ENCODE data around the gene KCNH1. TPM values are rescaled to one million over a fixed set of nuclear protein-coding genes. Genes with fewer than 3 reads are reported as not detected.

Gene KCNH1
- total RNA-seq, 6 experiments from 2014 or later, result 0.90 to 1.8 (median 1.5) TPM

GRCh38 chr1:211126622-211127021, 7.3 kb downstream of the KCNH1 start:
- Mint-ChIP-seq H3K36me3 (ENCODE audit: low read depth) (no peaks in the 10 kb centered on the region), H3K27me3 (ENCODE audit: insufficient read depth) (peaks cover 2% of the 10 kb centered on the region; the same call in 1 of the 2 replicates), H3K4me3 (no peak overlapping the region; the same call in 1 of the 2 replicates), H3K27ac (no peak overlapping the region), H3K4me1 (ENCODE audit: low read depth) (peaks cover 14% of the 10 kb centered on the region), H3K9me3 (no peaks in the 10 kb centered on the region)
- no peak for TF ChIP-seq CTCF (IDR thresholded peaks at IDR 0.05)
- DNase-seq, result peak; percentile 43

- H3K4me3 Mint-ChIP-seq, result peak overlapping the region; percentile 27; the same call in 1 of the 2 replicates
- H3K27ac Mint-ChIP-seq, result peak overlapping the region; percentile 57
- peak; percentile 50 for DNase-seq
- H3K9me3 Mint-ChIP-seq, result no peaks in the 10 kb centered on the region; the same call in 1 of the 2 replicates
- TF ChIP-seq CTCF (IDR thresholded peaks at IDR 0.05), result peak; percentile 43; the same call in 1 of the 2 replicates
- H3K27me3 Mint-ChIP-seq (ENCODE audit: insufficient read depth), result peaks cover 4% of the 10 kb centered on the region
- H3K4me1 Mint-ChIP-seq (ENCODE audit: low read depth), result peaks cover 34% of the 10 kb centered on the region
- H3K36me3 Mint-ChIP-seq (ENCODE audit: low read depth), result peaks cover 10% of the 10 kb centered on the region; the same call in 1 of the 2 replicates
Measured at GRCh38 chr1:211118407-211119102, 15.4 kb downstream of the KCNH1 start.

GRCh38 chr1:211114446-211114845, 19.5 kb downstream of the KCNH1 start:
- TF ChIP-seq CTCF (IDR thresholded peaks at IDR 0.05), result no peak
- no peak for DNase-seq
- Mint-ChIP-seq H3K36me3 (ENCODE audit: low read depth) (no peaks in the 10 kb centered on the region), H3K4me3 (no peak overlapping the region), H3K9me3 (no peaks in the 10 kb centered on the region), H3K27ac (no peak overlapping the region), H3K4me1 (ENCODE audit: low read depth) (peaks cover 34% of the 10 kb centered on the region), H3K27me3 (ENCODE audit: insufficient read depth) (peaks cover 3% of the 10 kb centered on the region)

GRCh38 chr1:211113566-211113965, 20.4 kb downstream of the KCNH1 start:
- no peak overlapping the region for H3K4me3 Mint-ChIP-seq
- no peak for TF ChIP-seq CTCF (IDR thresholded peaks at IDR 0.05)
- H3K9me3 Mint-ChIP-seq, result no peaks in the 10 kb centered on the region
- H3K4me1 Mint-ChIP-seq (ENCODE audit: low read depth), result peaks cover 25% of the 10 kb centered on the region
- DNase-seq, result no peak
- no peaks in the 10 kb centered on the region for H3K36me3 Mint-ChIP-seq (ENCODE audit: low read depth)
- peaks cover 3% of the 10 kb centered on the region for H3K27me3 Mint-ChIP-seq (ENCODE audit: insufficient read depth)
- no peak overlapping the region for H3K27ac Mint-ChIP-seq

GRCh38 chr1:211111351-211111750, 22.6 kb downstream of the KCNH1 start:
- TF ChIP-seq CTCF (IDR thresholded peaks at IDR 0.05), result no peak
- no peak overlapping the region for H3K4me3 Mint-ChIP-seq
- no peaks in the 10 kb centered on the region for H3K36me3 Mint-ChIP-seq (ENCODE audit: low read depth)
- H3K27ac Mint-ChIP-seq, result no peak overlapping the region
- DNase-seq, result no peak
- peaks cover 3% of the 10 kb centered on the region for H3K27me3 Mint-ChIP-seq (ENCODE audit: insufficient read depth)
- H3K9me3 Mint-ChIP-seq, result no peaks in the 10 kb centered on the region
- H3K4me1 Mint-ChIP-seq (ENCODE audit: low read depth), result peaks cover 13% of the 10 kb centered on the region

All from HFFc6 (cell line).